ENCODE data around the gene PIGH. TPM values are rescaled to one million over a fixed set of nuclear protein-coding genes. Genes with fewer than 3 reads are reported as not detected.

The PIGH gene
- total and polyA plus RNA-seq, 11 donors: 8.0 to 30.0 (median 11.4) TPM

GRCh38 chr14:67644428-67644827, 44.4 kb upstream of the PIGH start:
- peak in 2 of 4 donors; percentile 41 to 44 for ATAC-seq
- intact Hi-C loops (cut with DNase I): no loop called here

GRCh38 chr14:67643713-67644112, 43.6 kb upstream of the PIGH start:
- TF ChIP-seq CTCF (IDR thresholded peaks at IDR 0.05): no peak
- no peak for TF ChIP-seq POLR2A (IDR thresholded peaks at IDR 0.05)
- WGBS, 4 donors: 64 to 79% (median 75%) methylated on average over 1 of the region's 1 CpG
- DNase-seq (no peak), ATAC-seq (no peak)
- Histone ChIP-seq H3K4me1 (peaks cover 0 to 13% (median 0%) of the 10 kb centered on the region in 12 donors), H3K4me3 (no peak overlapping the region), H3K27ac (no peak overlapping the region), H3K9me3 (no peaks in the 10 kb centered on the region), H3K27me3 (no peaks in the 10 kb centered on the region), H3K36me3 (peaks cover 0 to 33% (median 12%) of the 10 kb centered on the region in 9 donors)
- intact Hi-C loops (cut with DNase I): no loop called here

More at GRCh38 chr14:67644428-67644827, 44.4 kb upstream of the PIGH start:
- no peak overlapping the region for H3K4me3 ChIP-seq
- TF ChIP-seq POLR2A (IDR thresholded peaks at IDR 0.05) (no peak), CTCF (IDR thresholded peaks at IDR 0.05) (no peak)
- peak overlapping the region in 3 of 12 donors; percentile 9 to 18 (median 13) for H3K27ac ChIP-seq
- H3K36me3 ChIP-seq: peaks cover 0 to 40% (median 19%) of the 10 kb centered on the region in 9 donors
- no peak for DNase-seq
- no peaks in the 10 kb centered on the region for H3K27me3 ChIP-seq
- WGBS, 4 donors: 50 to 73% (median 61%) methylated on average over 2 of the region's 2 CpGs
- H3K4me1 ChIP-seq: peaks cover 0 to 13% (median 0%) of the 10 kb centered on the region in 12 donors
- H3K9me3 ChIP-seq: no peaks in the 10 kb centered on the region

- DNase-seq (no peak), ATAC-seq (no peak)
- Histone ChIP-seq H3K4me3 (no peak overlapping the region), H3K27ac (no peak overlapping the region), H3K4me1 (peaks cover 0 to 13% (median 0%) of the 10 kb centered on the region in 12 donors), H3K27me3 (no peaks in the 10 kb centered on the region), H3K36me3 (peaks cover 0 to 17% (median 4%) of the 10 kb centered on the region in 9 donors), H3K9me3 (no peaks in the 10 kb centered on the region)
- 83 to 96% (median 90%) methylated on average over 5 of the region's 5 CpGs for WGBS, 4 donors
- intact Hi-C loops (cut with DNase I): no loop called here
- TF ChIP-seq CTCF (IDR thresholded peaks at IDR 0.05) (no peak), POLR2A (IDR thresholded peaks at IDR 0.05) (no peak)
Observed at GRCh38 chr14:67641902-67642749, 42.1 kb upstream of the PIGH start.

- Histone ChIP-seq H3K27me3 (no peaks in the 10 kb centered on the region), H3K9me3 (no peaks in the 10 kb centered on the region), H3K4me3 (no peak overlapping the region), H3K4me1 (peaks cover 0 to 16% (median 0%) of the 10 kb centered on the region in 12 donors), H3K36me3 (peaks cover 0 to 10% (median 4%) of the 10 kb centered on the region in 9 donors), H3K27ac (no peak overlapping the region)
- TF ChIP-seq POLR2A (IDR thresholded peaks at IDR 0.05): no peak
- TF ChIP-seq CTCF (IDR thresholded peaks at IDR 0.05): no peak
- intact Hi-C loops (cut with DNase I): no loop called here
- ATAC-seq (no peak), DNase-seq (no peak)
- 91 to 100% (median 98%) methylated on average over 1 of the region's 1 CpG for WGBS, 4 donors
Observed at GRCh38 chr14:67641480-67641879, 41.4 kb upstream of the PIGH start.
